ENCODE results near the gene PCNX1.

- TF ChIP-seq CTCF (IDR thresholded peaks at IDR 0.05) = no peak
- no peak for TF ChIP-seq POLR2A (IDR thresholded peaks at IDR 0.05)
Measured at GRCh38 chr14:71054706-71055105, 147.4 kb downstream of the PCNX1 start.

Data from adrenal gland (tissue), 5 donors.